Uterus (tissue), 4 donors: ENCODE results near the gene NCS1. TPM values are rescaled to one million over a fixed set of nuclear protein-coding genes. Genes with fewer than 3 reads are reported as not detected.
A peak's percentile ranks its signal among the peaks of the same experiment; 100 is the strongest.

Source experiments
- DNase-seq, 2 donors: peaks; one replicate each; pipeline ENCODE4 v3.0.0-alpha.2; 2019 to 2020
- H3K27ac ChIP-seq, 2 donors: fragments of 200-600 bp; sonication (generic); 1 replicate in 1 of 2; 2 replicates in 1 of 2; pipeline ENCODE4 v1.5.1; 2016 to 2018
- H3K27me3 ChIP-seq, 2 donors: fragments of 200-600 bp; sonication (generic); one replicate each; pipeline ENCODE4 v1.5.1; 2018 to 2019; ENCODE audit warnings: control low read depth in 1 of 2
- H3K36me3 ChIP-seq, 2 donors: fragments of 200-600 bp; sonication (generic); one replicate each; pipeline ENCODE4 v1.5.1; 2019; ENCODE audit warnings: control low read depth in 1 of 2
- H3K4me1 ChIP-seq, 2 donors: fragments of 200-600 bp; sonication (generic); one replicate each; pipeline ENCODE4 v1.5.1; 2018 to 2019; ENCODE audit warnings: control low read depth in 1 of 2
- H3K4me3 ChIP-seq, 2 donors: fragments of 200-600 bp; sonication (generic); 1 replicate in 1 of 2; 2 replicates in 1 of 2; pipeline ENCODE4 v1.5.1; 2018 to 2019; ENCODE audit warnings: mild to moderate bottlenecking in 1 of 2
- H3K9me3 ChIP-seq, 2 donors: fragments of 200-600 bp; sonication (generic); one replicate each; pipeline ENCODE4 v1.5.1; 2019; ENCODE audit warnings: control low read depth in 1 of 2
- POLR2A ChIP-seq, 2 donors: fragments of 450-650 bp; IDR thresholded peaks; one replicate each; pipeline ENCODE4 v1.6.1; 2016; ENCODE audit warnings: antibody characterized with exemption in 2 of 2, mild to moderate bottlenecking in 1 of 2, moderate library complexity in 1 of 2
- intact Hi-C: fragments of 100-400 bp; cut with DNase I; formaldehyde crosslinking; loops from one replicate; pipeline ENCODE4 v1.15.1; 2023; ENCODE audit warnings: low total_unique reads
- total RNA-seq, 4 donors: library from RNA; depleted of rRNA in 3 of 4; stranded (reverse); fragments of >200 nt in 3 of 4; gene quantifications; one replicate each; pipeline versions ENCODE4 v1.1.0 to v1.2.4, GENCODE V29; 2014 to 2023
- TF ChIP-seq, protein P1 (sequence below), 4 experiments: fragments of 200-600 bp in 2 of 4; fragments of 450-650 bp in 2 of 4; sonication (generic) in 2 of 4; IDR thresholded peaks; one replicate each; pipeline ENCODE4 v1.5.1; 2016 to 2019; ENCODE audit warnings: antibody characterized with exemption in 4 of 4, mild to moderate bottlenecking in 2 of 4, moderate library complexity in 1 of 4
- donor health status: DM: yes; HTN: yes; CAD: no.

The NCS1 gene
- total RNA-seq, 4 donors from 2014 or later: 4.1 to 99.3 (median 39.0) TPM

GRCh38 chr9:130267930-130268329 lies 95.7 kb downstream of the NCS1 start:
- Histone ChIP-seq H3K9me3 (no peaks in the 10 kb centered on the region), H3K4me1 (peaks cover 0 to 6% of the 10 kb centered on the region in 2 donors), H3K4me3 (no peak overlapping the region), H3K27me3 (no peaks in the 10 kb centered on the region), H3K27ac (peak overlapping the region; percentile 25 to 86), H3K36me3 (no peaks in the 10 kb centered on the region)
- intact Hi-C loops: no loop called here
- DNase-seq: no peak
- no peak for TF ChIP-seq POLR2A (IDR thresholded peaks at IDR 0.05)
- TF ChIP-seq, protein P1, sequence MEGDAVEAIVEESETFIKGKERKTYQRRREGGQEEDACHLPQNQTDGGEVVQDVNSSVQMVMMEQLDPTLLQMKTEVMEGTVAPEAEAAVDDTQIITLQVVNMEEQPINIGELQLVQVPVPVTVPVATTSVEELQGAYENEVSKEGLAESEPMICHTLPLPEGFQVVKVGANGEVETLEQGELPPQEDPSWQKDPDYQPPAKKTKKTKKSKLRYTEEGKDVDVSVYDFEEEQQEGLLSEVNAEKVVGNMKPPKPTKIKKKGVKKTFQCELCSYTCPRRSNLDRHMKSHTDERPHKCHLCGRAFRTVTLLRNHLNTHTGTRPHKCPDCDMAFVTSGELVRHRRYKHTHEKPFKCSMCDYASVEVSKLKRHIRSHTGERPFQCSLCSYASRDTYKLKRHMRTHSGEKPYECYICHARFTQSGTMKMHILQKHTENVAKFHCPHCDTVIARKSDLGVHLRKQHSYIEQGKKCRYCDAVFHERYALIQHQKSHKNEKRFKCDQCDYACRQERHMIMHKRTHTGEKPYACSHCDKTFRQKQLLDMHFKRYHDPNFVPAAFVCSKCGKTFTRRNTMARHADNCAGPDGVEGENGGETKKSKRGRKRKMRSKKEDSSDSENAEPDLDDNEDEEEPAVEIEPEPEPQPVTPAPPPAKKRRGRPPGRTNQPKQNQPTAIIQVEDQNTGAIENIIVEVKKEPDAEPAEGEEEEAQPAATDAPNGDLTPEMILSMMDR (IDR thresholded peaks at IDR 0.05): no peak

DNA sequence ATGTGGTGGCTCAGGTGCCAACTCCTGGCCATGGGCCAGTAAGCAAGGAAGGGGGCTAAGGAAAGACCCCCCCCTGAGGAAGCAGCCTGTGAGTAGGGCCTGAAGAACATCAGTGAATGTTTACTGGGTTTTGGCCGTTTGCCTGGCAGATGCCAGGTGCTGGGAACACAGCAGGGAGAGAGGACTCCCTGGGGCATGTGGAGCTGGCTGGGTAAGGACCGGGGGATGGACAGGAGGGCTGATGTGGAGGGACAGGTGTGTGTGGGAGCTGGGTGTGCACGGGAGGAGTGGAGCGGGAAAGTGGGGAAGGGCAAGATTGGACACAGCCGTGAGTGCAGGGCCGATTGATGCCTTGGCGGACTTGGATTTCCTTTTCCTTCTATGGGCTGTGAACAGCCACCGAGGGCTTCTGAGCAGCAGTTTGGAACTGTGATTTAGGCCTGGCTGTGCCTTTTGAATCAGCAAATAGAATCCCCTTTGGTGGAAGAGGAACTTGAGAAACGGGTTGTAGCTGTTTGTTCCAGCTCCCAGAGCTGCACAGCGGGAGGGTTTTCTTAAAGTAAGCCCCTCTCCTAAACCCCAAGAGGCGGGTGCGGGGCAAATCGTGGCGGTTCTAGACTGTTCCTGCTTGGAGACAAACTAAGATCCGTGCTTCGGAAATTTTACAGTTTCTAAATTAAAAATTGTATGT lies 96.5 kb downstream of the NCS1 start:
- Histone ChIP-seq H3K4me3 (no peak overlapping the region), H3K27me3 (no peaks in the 10 kb centered on the region), H3K36me3 (no peaks in the 10 kb centered on the region), H3K9me3 (no peaks in the 10 kb centered on the region), H3K27ac (peak overlapping the region; percentile 25 to 86), H3K4me1 (peaks cover 0 to 6% of the 10 kb centered on the region in 2 donors)
- intact Hi-C loops: no loop called here
- no peak for TF ChIP-seq POLR2A (IDR thresholded peaks at IDR 0.05)
- TF ChIP-seq, protein P1 (IDR thresholded peaks at IDR 0.05): no peak
- DNase-seq: no peak

- Histone ChIP-seq H3K27ac (peak overlapping the region in 1 of 2 donors; percentile 86), H3K4me1 (no peaks in the 10 kb centered on the region), H3K27me3 (no peaks in the 10 kb centered on the region), H3K4me3 (no peak overlapping the region), H3K36me3 (no peaks in the 10 kb centered on the region), H3K9me3 (no peaks in the 10 kb centered on the region)
- intact Hi-C loops: no loop called here
- DNase-seq: no peak
- no peak for TF ChIP-seq POLR2A (IDR thresholded peaks at IDR 0.05)
- TF ChIP-seq, protein P1 (IDR thresholded peaks at IDR 0.05): no peak
These were observed 99.3 kb downstream of the NCS1 start for GRCh38 chr9:130271473-130271872.

- no peaks in the 10 kb centered on the region for H3K27me3 ChIP-seq
- H3K9me3 ChIP-seq: no peaks in the 10 kb centered on the region
- no peak for DNase-seq
- no peaks in the 10 kb centered on the region for H3K36me3 ChIP-seq
- intact Hi-C loops: no loop called here
- no peaks in the 10 kb centered on the region for H3K4me1 ChIP-seq
- no peak overlapping the region for H3K4me3 ChIP-seq
- H3K27ac ChIP-seq: no peak overlapping the region
- TF ChIP-seq, protein P1 (IDR thresholded peaks at IDR 0.05): no peak
- no peak for TF ChIP-seq POLR2A (IDR thresholded peaks at IDR 0.05)
These were observed 103.0 kb downstream of the NCS1 start for GRCh38 chr9:130275156-130275555.

GRCh38 chr9:130276121-130276520 lies 103.9 kb downstream of the NCS1 start:
- intact Hi-C loops: no loop called here
- H3K27ac ChIP-seq: no peak overlapping the region
- H3K36me3 ChIP-seq: no peaks in the 10 kb centered on the region
- H3K9me3 ChIP-seq: no peaks in the 10 kb centered on the region
- no peak overlapping the region for H3K4me3 ChIP-seq
- H3K27me3 ChIP-seq: no peaks in the 10 kb centered on the region
- no peak for TF ChIP-seq POLR2A (IDR thresholded peaks at IDR 0.05)
- TF ChIP-seq, protein P1 (IDR thresholded peaks at IDR 0.05): no peak
- DNase-seq: no peak
- H3K4me1 ChIP-seq: no peaks in the 10 kb centered on the region
